EH (cell line): Measurements from ENCODE around the gene GLG1.

Experiments used
- DNase-seq: peaks from one replicate; pipeline ENCODE4 v3.0.0-alpha.2; 2015; ENCODE audit warnings: low read depth

GLG1 gene

GRCh38 chr16:74606521-74607309, at the start of gene GLG1:
Gene GLG1, minus strand, starts transcription at chr16:74607114. Its CDS starts 20 bp downstream, at chr16:74607094.
- peak; percentile 90 for DNase-seq

GRCh38 chr16:74654536-74655050, 47.7 kb upstream of the GLG1 start:
- DNase-seq, result no peak

GRCh38 chr16:74652883-74653282, 46.0 kb upstream of the GLG1 start:
- DNase-seq, result peak; percentile 40

DNA sequence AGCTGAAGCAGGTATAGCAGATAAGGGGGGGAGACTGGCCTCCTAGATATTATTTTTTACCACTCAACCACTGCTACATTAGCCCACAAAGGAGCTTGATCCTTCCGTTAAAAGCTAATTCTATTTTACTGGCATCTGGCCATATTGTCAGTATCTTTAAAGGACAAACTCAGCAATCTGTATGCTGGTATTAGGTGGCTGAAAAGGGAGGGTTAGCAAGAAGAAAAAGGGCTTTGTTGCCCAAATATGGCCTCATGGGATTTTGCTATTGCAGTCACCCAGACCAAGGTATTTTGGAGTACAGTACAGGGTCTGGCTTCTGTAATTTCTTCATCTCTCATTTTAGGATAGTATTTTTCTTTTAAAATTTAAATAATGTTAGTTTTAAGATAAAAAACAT, 45.3 kb upstream of the GLG1 start:
- peak; percentile 3 for DNase-seq

DNA sequence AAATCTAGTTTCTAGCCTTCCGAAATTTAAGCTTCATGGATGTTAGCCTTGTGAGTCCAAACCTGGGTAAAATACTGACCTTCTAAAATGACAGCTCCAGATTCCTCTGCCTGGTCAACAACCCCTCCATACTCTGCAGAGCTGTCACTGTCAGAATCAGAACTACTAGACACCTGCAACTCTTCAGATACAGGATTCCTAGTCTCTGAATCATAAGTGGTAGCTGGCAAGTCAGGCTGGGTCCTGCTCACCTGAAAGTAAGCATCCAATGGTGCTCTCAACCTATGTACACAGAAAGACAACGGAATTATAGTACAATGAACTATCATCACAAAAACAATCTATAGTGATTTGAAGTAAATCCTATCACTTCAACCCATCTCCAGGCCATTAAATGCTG, 44.9 kb upstream of the GLG1 start:
- DNase-seq, result no peak

GRCh38 chr16:74650966-74651567, 44.2 kb upstream of the GLG1 start:
- peak; percentile 18 for DNase-seq

DNA sequence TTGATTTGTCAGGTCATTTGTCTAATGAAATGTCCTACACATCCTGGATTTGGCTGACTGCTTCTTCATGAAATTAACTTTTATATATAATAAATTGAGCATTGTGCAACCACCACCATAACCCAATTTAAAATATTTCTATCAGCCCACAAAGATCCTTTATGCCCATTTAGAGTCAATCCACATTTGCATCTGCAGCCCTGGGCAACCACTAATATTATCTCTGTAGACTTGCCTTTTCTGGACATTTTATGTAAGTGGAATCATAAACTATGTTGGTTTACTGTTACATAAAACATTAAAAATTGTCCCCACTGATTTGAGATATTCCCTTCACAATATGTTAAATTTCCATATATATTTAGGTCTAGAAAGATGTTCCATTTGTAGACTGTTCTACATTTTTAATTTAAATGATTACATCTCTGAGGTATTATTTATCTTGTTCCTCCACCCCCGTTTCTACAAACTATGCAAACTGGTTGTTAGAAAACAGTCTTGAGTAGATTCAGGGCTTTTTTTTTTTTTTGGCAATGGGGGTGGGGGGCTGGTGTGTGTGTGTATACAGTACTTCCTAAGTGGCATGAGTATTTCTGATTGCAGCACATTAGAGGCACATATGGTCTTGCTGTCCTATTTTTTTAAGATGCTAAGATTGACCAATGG, 43.1 kb upstream of the GLG1 start:
- peak; percentile 21 for DNase-seq

DNA sequence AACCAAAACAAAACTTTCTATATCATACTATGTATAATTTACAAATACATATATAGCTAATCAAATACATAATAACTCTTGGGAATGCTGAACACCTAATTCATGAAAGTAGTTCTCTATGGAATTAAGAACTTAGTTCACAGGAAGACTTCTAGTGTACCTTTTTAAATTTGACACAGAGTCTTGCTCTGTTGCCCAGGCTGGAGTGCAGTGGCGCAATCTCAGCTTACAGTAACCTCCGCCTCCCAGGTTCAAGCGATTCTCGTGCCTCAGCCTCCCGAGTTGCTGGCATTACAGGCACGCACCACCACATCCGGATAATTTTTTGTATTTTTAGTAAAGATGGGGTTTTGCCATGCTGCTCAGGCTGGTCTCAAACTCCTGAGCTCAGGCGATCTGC, 35.1 kb upstream of the GLG1 start:
- DNase-seq, result no peak

DNA sequence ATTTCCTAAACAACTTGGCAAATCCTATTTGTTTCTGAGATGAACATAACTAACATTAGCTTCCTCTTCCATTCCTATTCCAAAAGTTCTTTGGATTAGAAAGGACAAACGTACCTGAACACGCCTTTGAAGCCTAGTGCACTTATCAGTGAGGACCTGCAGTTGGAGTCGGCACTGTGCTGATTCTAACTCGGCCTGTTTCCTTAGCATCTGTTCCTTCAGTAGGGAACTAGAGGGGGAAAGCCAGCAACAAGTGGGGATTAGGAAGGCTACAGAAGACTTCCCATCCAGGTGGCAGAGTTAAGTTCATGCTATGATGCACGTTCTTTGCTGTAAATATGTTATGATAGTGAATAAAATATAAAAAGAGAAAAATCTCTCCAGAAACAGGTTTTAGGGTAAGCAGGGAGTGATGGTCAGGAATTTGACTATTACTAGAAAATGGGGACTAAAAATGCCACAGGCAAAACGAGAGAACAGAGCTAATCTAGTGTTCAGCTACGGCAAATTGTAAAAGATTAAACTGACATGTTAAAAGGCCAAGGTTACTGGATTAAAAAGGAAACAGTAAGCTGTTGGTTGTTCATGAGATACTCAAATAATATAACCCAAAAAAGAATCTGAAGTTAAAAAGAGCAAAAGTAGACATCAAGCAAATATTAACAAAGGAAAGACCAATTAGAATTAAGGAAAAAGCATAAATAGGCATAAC, 31.0 kb upstream of the GLG1 start:
- DNase-seq, result no peak

GRCh38 chr16:74635303-74635702, 28.4 kb upstream of the GLG1 start:
- no peak for DNase-seq

DNA sequence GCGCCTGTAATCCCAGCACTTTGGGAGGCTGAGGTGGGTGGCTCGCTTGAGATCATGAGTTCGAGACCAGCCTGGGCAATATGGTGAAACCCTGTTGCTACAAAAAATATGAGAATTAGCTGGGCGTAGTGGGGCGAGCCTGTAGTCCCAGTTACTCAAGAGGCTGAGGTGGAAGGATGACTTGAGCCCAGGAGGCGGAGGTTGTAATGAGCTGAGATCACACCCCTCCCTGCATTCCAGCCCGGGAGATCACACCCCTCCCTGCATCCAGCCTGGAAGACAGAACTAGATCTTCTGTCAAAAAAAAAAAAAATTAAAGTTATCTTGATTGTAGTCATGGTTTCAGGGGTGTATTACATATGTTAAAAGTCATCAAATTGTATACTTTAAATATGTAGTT, 26.8 kb upstream of the GLG1 start:
- no peak for DNase-seq

DNA sequence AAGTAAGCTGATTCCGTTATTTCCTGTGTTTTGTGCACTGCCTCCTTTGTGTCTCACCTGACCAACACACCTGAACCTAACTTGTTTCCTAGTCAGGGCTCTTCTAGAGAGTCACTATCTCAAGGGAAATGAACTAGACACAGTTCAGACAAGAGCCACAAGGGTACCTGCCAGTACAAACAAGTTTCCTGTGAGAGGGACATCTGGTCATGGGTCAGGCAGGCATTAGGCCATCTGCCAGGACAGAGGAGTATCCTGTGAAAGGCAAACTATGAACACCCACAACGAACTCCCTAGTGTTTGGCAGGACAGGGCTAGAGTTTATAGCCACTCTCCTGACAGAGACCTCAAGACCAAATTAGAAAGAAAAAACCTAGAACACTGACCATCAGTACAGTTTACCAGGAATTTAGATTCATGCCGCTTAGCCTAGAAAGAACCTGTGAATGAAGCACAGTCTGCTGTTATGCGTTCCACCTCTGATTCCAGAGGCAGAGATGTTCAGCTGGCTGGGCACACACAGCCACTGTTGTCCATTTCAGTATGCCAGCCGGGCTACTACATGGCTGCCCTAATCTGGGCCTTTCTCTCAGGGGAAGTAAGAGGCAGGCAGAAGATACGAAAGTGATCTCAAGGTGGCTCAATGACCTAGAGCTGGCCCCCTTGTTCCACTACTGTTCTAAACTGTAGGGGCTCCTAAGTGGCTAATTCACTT, 20.7 kb upstream of the GLG1 start:
- peak; percentile 51 for DNase-seq

GRCh38 chr16:74626741-74627416, 20.0 kb upstream of the GLG1 start:
- DNase-seq, result peak; percentile 13

- no peak for DNase-seq
These were observed 18.8 kb upstream of the GLG1 start for GRCh38 chr16:74625500-74626350.

- DNase-seq, result no peak
These were observed 16.9 kb upstream of the GLG1 start for GRCh38 chr16:74623839-74624235.

DNA sequence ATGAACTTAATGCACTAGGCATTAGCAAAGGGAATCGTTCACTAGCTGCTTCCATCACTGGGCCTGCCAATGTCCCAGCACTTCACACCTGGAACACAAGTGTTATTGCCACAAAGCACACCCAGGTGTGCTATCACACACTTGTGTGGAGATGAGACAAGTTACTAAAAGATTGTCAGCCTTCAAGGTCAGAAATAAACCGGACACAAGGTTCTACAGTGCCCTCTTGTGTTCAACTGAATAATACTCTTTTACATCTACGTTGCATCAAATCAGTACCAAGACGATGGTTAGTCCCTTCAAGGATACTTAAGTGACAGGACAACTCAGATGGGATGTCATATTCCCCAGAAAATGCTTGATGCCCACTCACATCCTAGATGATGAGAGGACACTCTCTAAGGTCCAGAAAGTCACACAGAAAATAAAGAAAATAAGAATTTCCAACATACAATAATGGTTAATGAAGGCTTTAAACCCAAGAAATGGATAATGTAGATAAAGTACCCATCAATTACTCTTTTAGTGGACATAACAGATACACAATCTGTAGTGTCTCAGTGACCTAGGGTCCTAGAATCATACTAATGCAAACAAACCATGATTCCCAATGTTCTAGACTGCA, 16.4 kb upstream of the GLG1 start:
- peak; percentile 64 for DNase-seq

DNA sequence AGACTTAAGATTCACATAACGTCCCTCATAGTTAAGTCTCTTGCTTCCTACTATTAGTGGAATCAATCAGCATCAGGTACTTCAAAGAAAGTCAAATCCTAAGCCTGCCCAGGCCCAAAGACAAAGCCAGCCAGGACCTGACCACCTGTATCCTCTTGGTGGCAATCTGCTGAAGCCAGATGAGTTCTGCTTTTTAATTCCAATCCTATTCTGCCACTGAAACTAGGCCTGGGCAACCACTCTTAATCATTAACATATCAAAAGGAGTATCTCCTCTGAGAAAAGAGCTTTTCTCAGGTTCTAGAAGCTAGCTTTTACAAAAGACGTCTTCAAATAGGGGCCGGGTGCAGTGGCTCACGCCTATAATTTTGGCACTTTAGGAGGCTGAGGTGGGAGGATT, 15.1 kb upstream of the GLG1 start:
- no peak for DNase-seq

DNA sequence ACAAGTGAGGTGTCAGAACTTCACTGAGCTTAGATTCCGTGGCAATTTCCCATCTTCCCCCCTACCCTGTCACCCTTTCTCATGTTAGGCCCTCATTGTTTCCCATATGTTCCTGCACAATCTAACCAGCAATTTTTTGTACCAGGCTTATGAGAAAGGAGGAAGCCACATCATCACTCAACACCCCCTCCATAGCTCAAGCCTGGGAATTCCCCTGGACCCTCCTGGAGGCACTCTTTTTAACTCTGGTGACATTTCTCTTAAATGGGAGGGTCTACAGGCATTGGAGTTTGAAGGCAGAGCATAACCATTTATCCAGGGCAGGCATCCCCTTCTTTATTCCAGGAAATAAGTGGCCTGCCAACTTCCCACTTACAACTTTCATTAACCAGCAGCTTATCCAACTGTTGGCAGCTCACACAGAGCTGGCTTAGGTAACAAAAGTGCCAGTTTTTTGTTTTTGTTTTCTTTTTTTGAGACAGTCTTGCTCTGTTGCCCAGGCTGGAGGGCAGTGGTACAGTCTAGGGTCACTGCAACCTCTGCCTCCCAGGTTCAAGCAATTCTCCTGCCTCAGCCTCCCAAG, 10.4 kb upstream of the GLG1 start:
- DNase-seq, result no peak

DNA sequence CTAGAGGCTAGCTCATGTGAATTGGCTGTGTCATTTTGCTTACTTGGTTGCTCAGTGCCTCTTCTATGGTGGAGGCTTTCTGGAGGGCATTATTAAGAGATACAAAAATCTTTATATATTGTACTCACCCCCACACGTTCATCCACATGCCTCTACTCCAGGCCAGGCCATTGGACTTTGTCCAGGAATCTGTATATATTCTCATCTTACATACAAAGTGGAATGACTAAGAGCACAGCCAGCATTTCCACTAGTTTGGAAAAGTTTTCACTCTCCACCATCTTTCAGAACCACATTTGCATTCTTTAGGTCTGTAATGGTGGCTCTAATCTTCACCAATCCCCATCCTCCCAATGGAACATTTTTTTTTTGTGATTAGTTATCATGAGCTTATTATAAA, 4.8 kb upstream of the GLG1 start:
- peak; percentile 73 for DNase-seq
